Tibial nerve (tissue), 4 donors: ENCODE results near the gene DAP. TPM values are rescaled to one million over a fixed set of nuclear protein-coding genes. Genes with fewer than 3 reads are reported as not detected.

Experiments
- DNase-seq, 2 donors: peaks; one replicate each; pipeline ENCODE4 v3.0.0-alpha.2; 2019; ENCODE audit warnings: low spot score in 2 of 2
- H3K27ac ChIP-seq, 4 donors: fragments of 200-600 bp; sonication (generic) in 3 of 4; one replicate each; pipeline ENCODE4 v1.5.1; 2017 to 2019; ENCODE audit warnings: mild to moderate bottlenecking in 1 of 4
- H3K27me3 ChIP-seq, 2 donors: fragments of 200-600 bp; sonication (generic) in 1 of 2; one replicate each; pipeline versions ENCODE4 v1.5.1 to v1.6.0; 2017 to 2019
- H3K36me3 ChIP-seq, 3 donors: fragments of 200-600 bp; sonication (generic); one replicate each; pipeline ENCODE4 v1.5.1; 2018 to 2019
- H3K4me1 ChIP-seq, 4 donors: fragments of 200-600 bp; sonication (generic) in 3 of 4; one replicate each; pipeline ENCODE4 v1.5.1; 2017 to 2019
- H3K4me3 ChIP-seq, 4 donors: fragments of 200-600 bp; sonication (generic) in 3 of 4; one replicate each; pipeline ENCODE4 v1.5.1; 2017 to 2019; ENCODE audit warnings: mild to moderate bottlenecking in 1 of 4, moderate library complexity in 1 of 4
- H3K9me3 ChIP-seq, 4 donors: fragments of 200-600 bp; sonication (generic) in 3 of 4; one replicate each; pipeline ENCODE4 v1.5.1; 2017 to 2019
- EP300 ChIP-seq, 2 donors: sonication (generic); formaldehyde crosslinking; IDR thresholded peaks; one replicate each; pipeline ENCODE4 v1.6.1; 2017; ENCODE audit warnings: antibody characterized with exemption in 2 of 2, mild to moderate bottlenecking in 1 of 2
- POLR2A ChIP-seq, 2 donors: fragments of 450-650 bp; IDR thresholded peaks; one replicate each; pipeline ENCODE4 v1.6.1; 2017; ENCODE audit warnings: antibody characterized with exemption in 2 of 2, mild to moderate bottlenecking in 2 of 2, moderate library complexity in 2 of 2
- WGBS, 2 donors: methylation state at CpG; one replicate each; pipeline ENCODE4 v1.1.5; 2018; 5-methylcytosine and 5-hydroxymethylcytosine counted together
- total RNA-seq, 4 donors: library from RNA; depleted of rRNA; stranded (reverse); fragments of >200 nt; gene quantifications; one replicate each; pipeline ENCODE4 v1.1.0, GENCODE V29; 2016
- TF ChIP-seq, protein P1 (sequence below), 5 experiments: fragments of 200-600 bp in 3 of 5; fragments of 450-650 bp in 2 of 5; sonication (generic) in 3 of 5; IDR thresholded peaks; one replicate each; pipeline ENCODE4 v1.5.1; 2016 to 2019; ENCODE audit warnings: antibody characterized with exemption in 5 of 5, mild to moderate bottlenecking in 3 of 5, moderate library complexity in 2 of 5

Gene DAP
- total RNA-seq, 4 donors from 2014 or later = 43.0 to 77.7 (median 50.0) TPM

GRCh38 chr5:10695055-10695649, 65.9 kb downstream of the DAP start:
- no peaks in the 10 kb centered on the region for H3K27me3 ChIP-seq
- H3K27ac ChIP-seq = peak overlapping the region in 1 of 4 donors; percentile 13

DNA sequence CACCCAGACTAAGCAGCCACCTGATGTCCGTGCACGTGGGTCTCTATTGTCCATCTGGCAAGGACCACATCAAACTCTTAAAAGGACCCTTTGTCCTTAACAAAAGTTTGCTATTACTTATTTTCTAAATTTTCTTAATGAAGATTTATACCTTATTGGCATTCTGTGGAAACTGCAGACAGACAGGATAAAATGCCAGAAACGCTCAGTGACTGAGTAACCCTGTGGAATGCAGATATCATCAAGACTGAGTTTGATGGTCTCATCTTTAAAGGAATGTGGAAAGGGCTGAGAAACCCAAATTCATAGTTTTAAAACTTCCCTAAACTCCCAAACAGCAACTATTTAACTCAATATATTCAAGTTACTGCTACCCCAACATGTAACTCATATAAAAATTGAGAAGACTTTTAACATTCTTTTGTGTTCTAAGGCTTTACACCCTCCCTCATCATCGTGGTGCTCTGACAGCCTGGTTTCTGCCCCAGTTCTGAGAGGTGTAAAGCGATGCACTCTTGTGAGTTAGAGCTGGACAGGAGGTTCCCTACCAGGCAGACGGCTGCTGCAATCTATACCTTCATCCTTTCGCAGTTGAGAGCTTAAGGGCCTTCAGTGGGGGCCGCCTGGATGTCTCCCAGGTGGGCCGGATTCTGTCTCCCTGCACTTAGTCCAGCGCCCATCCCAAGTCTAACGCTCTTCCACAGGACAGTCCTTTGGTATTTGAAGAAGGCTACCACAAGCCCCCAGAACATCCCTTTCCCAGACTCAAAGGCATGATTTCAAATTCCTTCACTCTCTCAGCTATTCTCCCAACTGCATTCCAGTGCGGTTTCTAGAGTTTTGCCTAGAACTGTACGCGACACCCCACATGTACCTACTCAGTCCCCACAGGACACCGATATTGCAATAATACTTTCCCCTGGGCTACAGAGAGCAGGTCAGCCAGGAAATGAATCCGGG, 68.9 kb downstream of the DAP start:
- H3K9me3 ChIP-seq = no peaks in the 10 kb centered on the region
- TF ChIP-seq, protein P1, sequence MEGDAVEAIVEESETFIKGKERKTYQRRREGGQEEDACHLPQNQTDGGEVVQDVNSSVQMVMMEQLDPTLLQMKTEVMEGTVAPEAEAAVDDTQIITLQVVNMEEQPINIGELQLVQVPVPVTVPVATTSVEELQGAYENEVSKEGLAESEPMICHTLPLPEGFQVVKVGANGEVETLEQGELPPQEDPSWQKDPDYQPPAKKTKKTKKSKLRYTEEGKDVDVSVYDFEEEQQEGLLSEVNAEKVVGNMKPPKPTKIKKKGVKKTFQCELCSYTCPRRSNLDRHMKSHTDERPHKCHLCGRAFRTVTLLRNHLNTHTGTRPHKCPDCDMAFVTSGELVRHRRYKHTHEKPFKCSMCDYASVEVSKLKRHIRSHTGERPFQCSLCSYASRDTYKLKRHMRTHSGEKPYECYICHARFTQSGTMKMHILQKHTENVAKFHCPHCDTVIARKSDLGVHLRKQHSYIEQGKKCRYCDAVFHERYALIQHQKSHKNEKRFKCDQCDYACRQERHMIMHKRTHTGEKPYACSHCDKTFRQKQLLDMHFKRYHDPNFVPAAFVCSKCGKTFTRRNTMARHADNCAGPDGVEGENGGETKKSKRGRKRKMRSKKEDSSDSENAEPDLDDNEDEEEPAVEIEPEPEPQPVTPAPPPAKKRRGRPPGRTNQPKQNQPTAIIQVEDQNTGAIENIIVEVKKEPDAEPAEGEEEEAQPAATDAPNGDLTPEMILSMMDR (IDR thresholded peaks at IDR 0.05) = no peak
- no peak for TF ChIP-seq EP300 (IDR thresholded peaks at IDR 0.05)
- no peak for TF ChIP-seq POLR2A (IDR thresholded peaks at IDR 0.05)
- H3K36me3 ChIP-seq = peaks cover 0 to 22% (median 0%) of the 10 kb centered on the region in 3 donors
- no peak overlapping the region for H3K4me3 ChIP-seq
- no peak for DNase-seq
- H3K27ac ChIP-seq = no peak overlapping the region
- WGBS, 2 donors = 83 to 88% methylated on average over 16 of the region's 16 CpGs
- peaks cover 0 to 21% (median 3%) of the 10 kb centered on the region in 4 donors for H3K4me1 ChIP-seq
- no peaks in the 10 kb centered on the region for H3K27me3 ChIP-seq

More at GRCh38 chr5:10695055-10695649, 65.9 kb downstream of the DAP start:
- H3K4me3 ChIP-seq = no peak overlapping the region
- peaks cover 0 to 23% (median 3%) of the 10 kb centered on the region in 4 donors for H3K4me1 ChIP-seq
- 8 to 12% methylated on average over 14 of the region's 14 CpGs for WGBS, 2 donors
- H3K36me3 ChIP-seq = no peaks in the 10 kb centered on the region
- no peaks in the 10 kb centered on the region for H3K9me3 ChIP-seq
- DNase-seq = peak; percentile 41 to 58
- TF ChIP-seq POLR2A (IDR thresholded peaks at IDR 0.05) = no peak
- TF ChIP-seq, protein P1 (IDR thresholded peaks at IDR 0.05) = peak; percentile 50 to 79 (median 77)

GRCh38 chr5:10690460-10691440, 70.3 kb downstream of the DAP start:
- DNase-seq = no peak
- peaks cover 0 to 18% (median 3%) of the 10 kb centered on the region in 4 donors for H3K4me1 ChIP-seq
- 78 to 85% methylated on average over 14 of the region's 14 CpGs for WGBS, 2 donors
- H3K27ac ChIP-seq = no peak overlapping the region
- no peaks in the 10 kb centered on the region for H3K27me3 ChIP-seq
- no peak for TF ChIP-seq POLR2A (IDR thresholded peaks at IDR 0.05)
- TF ChIP-seq, protein P1 (IDR thresholded peaks at IDR 0.05) = no peak
- TF ChIP-seq EP300 (IDR thresholded peaks at IDR 0.05) = no peak
- peaks cover 0 to 5% (median 0%) of the 10 kb centered on the region in 4 donors for H3K9me3 ChIP-seq
- H3K4me3 ChIP-seq = no peak overlapping the region
- H3K36me3 ChIP-seq = peaks cover 0 to 26% (median 0%) of the 10 kb centered on the region in 3 donors

DNA sequence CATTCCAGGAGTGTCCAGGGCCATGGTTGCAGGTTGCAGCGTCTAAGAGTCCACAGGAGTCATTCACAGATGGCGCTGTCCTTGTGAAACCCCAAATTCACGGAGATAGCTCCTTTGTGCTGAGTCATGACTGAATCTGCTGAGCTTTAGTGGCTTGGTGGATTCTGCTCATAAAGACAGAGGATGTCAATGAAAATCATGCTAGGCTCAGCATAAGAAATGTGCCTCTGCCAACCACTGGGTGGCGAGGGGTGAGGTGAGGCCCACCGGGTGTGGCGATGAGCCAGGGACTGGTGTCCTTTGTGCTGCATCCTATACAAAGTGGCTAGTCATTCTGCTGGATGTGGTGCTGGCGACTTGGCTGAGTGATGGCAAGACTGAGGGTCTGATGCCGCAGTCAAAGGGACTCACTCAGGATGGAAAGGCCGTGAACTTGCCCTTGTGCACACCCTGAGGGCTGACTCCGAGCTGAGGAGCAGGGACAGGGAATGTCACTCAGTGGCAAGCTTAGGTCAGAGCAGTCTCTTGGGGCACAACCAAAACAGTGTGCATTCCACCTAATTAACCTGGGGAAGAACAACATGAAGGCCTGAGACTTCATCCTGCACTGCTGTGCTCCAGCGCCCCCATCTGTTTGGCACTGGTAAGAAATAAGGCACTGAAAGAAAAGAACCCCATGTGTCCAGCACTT, 71.5 kb downstream of the DAP start:
- Histone ChIP-seq H3K27me3 (no peaks in the 10 kb centered on the region), H3K4me3 (no peak overlapping the region), H3K27ac (no peak overlapping the region), H3K4me1 (peaks cover 0 to 6% (median 0%) of the 10 kb centered on the region in 4 donors), H3K36me3 (peaks cover 0 to 26% (median 0%) of the 10 kb centered on the region in 3 donors), H3K9me3 (peaks cover 0 to 5% (median 0%) of the 10 kb centered on the region in 4 donors)
- 75 to 82% methylated on average over 11 of the region's 11 CpGs for WGBS, 2 donors
- no peak for TF ChIP-seq POLR2A (IDR thresholded peaks at IDR 0.05)
- TF ChIP-seq, protein P1 (IDR thresholded peaks at IDR 0.05) = peak in 2 of 5 experiments; percentile 7 to 16
- DNase-seq = no peak
